HFFc6 (cell line): Measurements from ENCODE around the gene C3orf49. TPM values are rescaled to one million over a fixed set of nuclear protein-coding genes. Genes with fewer than 3 reads are reported as not detected.

Source experiments
- DNase-seq: peaks from one replicate; pipeline ENCODE4 v3.0.0-alpha.2; 2018
- H3K27ac Mint-ChIP-seq: 2 replicates; pipeline ENCODE4 v1.8.0; 2020; ENCODE audit warnings: mild to moderate bottlenecking, mixed read lengths
- H3K27me3 Mint-ChIP-seq: 2 replicates; pipeline ENCODE4 v1.8.0; 2021; ENCODE audit warnings: mild to moderate bottlenecking, moderate library complexity, mixed read lengths; ENCODE audit not compliant: insufficient read depth
- H3K36me3 Mint-ChIP-seq: 2 replicates; pipeline ENCODE4 v1.8.0; 2021; ENCODE audit warnings: low read depth, mixed read lengths
- H3K4me1 Mint-ChIP-seq: 2 replicates; pipeline ENCODE4 v1.8.0; 2020; ENCODE audit warnings: low read depth, mixed read lengths
- H3K4me3 Mint-ChIP-seq: 2 replicates; pipeline ENCODE4 v1.8.0; 2020; ENCODE audit warnings: mild to moderate bottlenecking, moderate library complexity, mixed read lengths
- H3K9me3 Mint-ChIP-seq: 2 replicates; pipeline ENCODE4 v1.8.0; 2020; ENCODE audit warnings: mild to moderate bottlenecking, mixed read lengths
- total RNA-seq, 6 experiments: library from RNA; stranded (reverse); fragmentation: NEBNext Ultra II Directional; extraction: Animal tissue kit (Norgen Biotek cat#: 25700); gene quantifications; 2 replicates in 1 of 6; 3 replicates in 5 of 6; pipeline ENCODE4 v1.2.3, GENCODE V29; 2021
- TF ChIP-seq, protein P1 (sequence below): fragments of 200-600 bp; sonication (generic); IDR thresholded peaks from 2 replicates; pipeline ENCODE4 v1.5.0; 2021; ENCODE audit warnings: antibody characterized with exemption, mild to moderate bottlenecking

Gene C3orf49
- total RNA-seq, 6 experiments from 2014 or later, result not detected

DNA sequence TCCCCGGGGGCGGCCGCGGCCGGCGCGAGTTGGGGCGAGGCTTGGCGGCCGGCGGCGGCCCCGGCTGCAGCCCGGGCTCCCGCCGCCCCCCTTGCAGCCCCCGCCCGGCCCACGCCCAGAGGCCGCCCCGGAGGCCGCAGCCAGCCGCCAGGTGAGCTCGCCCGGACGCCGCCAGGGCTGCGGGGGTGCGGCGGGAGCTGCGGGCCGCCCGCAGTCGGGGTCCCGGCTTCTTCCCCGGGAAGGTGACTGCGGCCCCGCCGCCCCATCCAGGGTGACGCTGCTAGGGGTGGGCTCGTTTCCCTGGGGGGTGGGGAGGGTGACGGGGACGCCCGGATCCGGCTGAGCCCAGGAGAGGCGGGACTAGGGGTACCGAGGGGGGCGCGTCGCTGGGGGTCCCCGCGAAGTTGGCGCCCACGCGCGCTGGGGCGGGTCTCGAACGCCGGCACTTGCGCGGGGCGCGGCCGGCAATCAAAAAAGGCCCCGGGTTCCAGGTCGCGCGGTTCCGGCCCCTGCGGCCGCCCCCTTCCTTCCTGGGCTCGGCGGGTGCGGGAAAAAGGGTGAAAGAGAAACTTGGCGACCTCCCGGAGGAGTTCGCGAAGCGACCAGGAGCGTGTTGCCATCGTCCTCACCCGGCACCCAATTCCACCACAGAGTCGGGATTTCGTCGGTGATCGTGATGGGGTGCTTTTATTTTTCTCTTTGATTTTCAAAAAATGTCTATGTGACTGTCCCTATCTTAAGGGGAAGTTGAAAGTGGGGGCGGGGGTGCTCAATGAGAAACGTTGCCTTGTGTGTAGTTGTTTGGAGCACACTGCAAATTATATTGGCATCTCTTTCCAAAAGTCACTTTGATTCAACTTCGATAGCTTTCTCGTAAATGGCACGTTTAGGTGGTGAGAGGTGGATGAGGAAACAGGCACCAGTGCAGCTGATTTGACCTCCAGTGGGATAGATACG, 45.2 kb downstream of the C3orf49 start:
- no peak for DNase-seq
- Mint-ChIP-seq H3K27me3 (peaks cover 5% of the 10 kb centered on the region), H3K4me3 (peak overlapping the region; percentile 97), H3K9me3 (no peaks in the 10 kb centered on the region), H3K36me3 (peaks cover 19% of the 10 kb centered on the region), H3K4me1 (peaks cover 37% of the 10 kb centered on the region), H3K27ac (peak overlapping the region; percentile 88)
- TF ChIP-seq, protein P1, sequence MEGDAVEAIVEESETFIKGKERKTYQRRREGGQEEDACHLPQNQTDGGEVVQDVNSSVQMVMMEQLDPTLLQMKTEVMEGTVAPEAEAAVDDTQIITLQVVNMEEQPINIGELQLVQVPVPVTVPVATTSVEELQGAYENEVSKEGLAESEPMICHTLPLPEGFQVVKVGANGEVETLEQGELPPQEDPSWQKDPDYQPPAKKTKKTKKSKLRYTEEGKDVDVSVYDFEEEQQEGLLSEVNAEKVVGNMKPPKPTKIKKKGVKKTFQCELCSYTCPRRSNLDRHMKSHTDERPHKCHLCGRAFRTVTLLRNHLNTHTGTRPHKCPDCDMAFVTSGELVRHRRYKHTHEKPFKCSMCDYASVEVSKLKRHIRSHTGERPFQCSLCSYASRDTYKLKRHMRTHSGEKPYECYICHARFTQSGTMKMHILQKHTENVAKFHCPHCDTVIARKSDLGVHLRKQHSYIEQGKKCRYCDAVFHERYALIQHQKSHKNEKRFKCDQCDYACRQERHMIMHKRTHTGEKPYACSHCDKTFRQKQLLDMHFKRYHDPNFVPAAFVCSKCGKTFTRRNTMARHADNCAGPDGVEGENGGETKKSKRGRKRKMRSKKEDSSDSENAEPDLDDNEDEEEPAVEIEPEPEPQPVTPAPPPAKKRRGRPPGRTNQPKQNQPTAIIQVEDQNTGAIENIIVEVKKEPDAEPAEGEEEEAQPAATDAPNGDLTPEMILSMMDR, result peak; percentile 12; the same call in 1 of the 2 replicates

DNA sequence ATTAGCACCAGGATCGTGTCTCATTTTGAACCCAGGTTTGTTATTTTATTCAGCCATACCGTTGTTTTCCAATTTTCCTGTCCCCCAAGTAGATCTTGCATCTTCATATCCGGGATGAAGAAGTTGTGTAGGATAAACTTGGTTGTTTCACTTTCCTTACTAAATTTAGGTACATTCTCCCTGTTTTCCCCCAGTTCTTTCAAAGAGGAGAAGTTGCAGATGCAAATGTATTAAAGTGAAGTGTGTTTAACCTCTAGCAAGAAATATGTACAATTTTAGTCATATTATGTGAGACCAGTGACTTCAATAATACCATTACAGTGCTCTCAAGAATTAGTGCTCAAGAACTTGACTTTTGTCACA, 45.8 kb downstream of the C3orf49 start:
- Mint-ChIP-seq H3K4me1 (peaks cover 37% of the 10 kb centered on the region), H3K36me3 (peaks cover 19% of the 10 kb centered on the region), H3K27ac (peak overlapping the region; percentile 88), H3K9me3 (no peaks in the 10 kb centered on the region), H3K4me3 (peak overlapping the region; percentile 97), H3K27me3 (peaks cover 5% of the 10 kb centered on the region)
- no peak for DNase-seq
- TF ChIP-seq, protein P1, result no peak

DNA sequence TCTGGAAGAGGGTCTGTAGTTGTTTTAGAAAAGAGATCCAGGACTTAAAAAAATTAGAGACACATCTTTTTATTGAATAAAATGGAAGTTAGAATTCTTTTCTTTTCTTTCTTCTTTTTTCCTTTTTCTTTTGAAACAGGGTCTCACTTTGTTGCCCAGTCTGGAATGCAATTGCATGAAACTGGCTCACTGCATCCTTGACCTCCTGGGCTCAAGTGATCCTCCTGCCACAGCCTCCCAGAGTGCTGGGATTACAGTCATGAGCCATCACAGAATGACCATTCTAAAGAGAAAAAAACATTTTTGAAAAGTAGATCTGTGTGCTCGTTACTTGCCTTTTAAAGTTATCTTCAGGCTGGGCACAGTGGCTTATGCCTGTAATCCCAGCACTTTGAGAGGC, 48.1 kb downstream of the C3orf49 start:
- H3K36me3 Mint-ChIP-seq, result peaks cover 19% of the 10 kb centered on the region
- H3K9me3 Mint-ChIP-seq, result no peaks in the 10 kb centered on the region
- peaks cover 5% of the 10 kb centered on the region for H3K27me3 Mint-ChIP-seq
- H3K4me3 Mint-ChIP-seq, result no peak overlapping the region
- TF ChIP-seq, protein P1, result no peak
- peaks cover 29% of the 10 kb centered on the region for H3K4me1 Mint-ChIP-seq
- no peak for DNase-seq
- no peak overlapping the region for H3K27ac Mint-ChIP-seq

DNA sequence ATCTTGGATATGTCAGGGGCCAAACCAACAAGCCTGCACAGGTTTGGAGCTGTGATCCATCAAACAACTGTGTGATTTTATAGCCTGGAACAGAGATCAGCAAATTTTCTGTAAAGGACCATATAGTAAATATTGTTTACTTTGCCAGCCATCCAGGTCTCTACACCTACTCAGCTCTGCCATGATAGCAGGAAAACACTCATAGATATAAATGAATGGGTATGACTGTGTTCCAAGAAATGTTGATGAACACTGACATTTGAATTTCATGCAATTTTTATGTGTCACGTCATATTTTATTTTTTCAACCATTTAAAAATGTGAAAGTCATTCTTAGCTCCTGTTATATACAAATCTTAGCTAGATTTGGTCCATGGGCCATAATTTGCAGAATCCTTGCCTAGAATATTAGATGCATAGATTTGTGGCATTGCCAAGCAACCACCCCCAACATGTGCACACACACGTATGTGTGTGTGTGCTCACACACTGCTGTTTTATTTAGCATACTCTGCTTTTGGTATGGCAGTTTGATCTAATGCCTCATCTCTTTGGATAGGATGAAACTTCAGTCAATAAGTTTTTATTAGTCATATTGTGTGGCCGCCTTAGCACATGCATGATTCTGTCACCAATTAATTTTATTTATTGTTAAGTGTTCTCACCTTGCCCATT, 51.0 kb downstream of the C3orf49 start:
- H3K4me1 Mint-ChIP-seq, result peaks cover 23% of the 10 kb centered on the region
- H3K27ac Mint-ChIP-seq, result no peak overlapping the region
- H3K9me3 Mint-ChIP-seq, result no peaks in the 10 kb centered on the region
- no peak overlapping the region for H3K4me3 Mint-ChIP-seq
- H3K27me3 Mint-ChIP-seq, result no peaks in the 10 kb centered on the region
- TF ChIP-seq, protein P1, result no peak
- DNase-seq, result no peak
- peaks cover 14% of the 10 kb centered on the region for H3K36me3 Mint-ChIP-seq

DNA sequence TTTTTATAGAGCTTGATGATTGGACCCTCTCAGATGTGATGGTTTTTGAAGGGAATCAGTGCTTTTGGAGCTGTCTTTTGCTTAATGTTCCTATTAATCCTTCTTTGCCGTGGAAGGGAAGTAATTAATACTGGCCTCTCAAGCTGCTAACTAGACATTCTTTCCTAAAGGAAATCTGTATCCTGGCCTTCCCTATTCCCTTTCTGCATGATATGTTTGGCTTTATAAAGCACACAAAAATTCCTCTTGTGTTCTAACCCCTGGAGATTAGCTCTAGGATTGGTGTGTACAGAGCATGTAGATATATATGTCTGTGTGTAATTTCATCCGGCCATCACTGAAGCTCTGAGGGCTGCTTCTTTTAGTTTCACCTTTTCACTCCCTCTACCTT, 51.5 kb downstream of the C3orf49 start:
- H3K9me3 Mint-ChIP-seq, result no peaks in the 10 kb centered on the region
- H3K27me3 Mint-ChIP-seq, result no peaks in the 10 kb centered on the region
- peaks cover 12% of the 10 kb centered on the region for H3K36me3 Mint-ChIP-seq
- no peak for DNase-seq
- no peak overlapping the region for H3K4me3 Mint-ChIP-seq
- peaks cover 22% of the 10 kb centered on the region for H3K4me1 Mint-ChIP-seq
- TF ChIP-seq, protein P1, result no peak
- H3K27ac Mint-ChIP-seq, result no peak overlapping the region
